GM12878 (cell line): ENCODE measurements around the gene KDM5B. TPM values are rescaled to one million over a fixed set of nuclear protein-coding genes. Genes with fewer than 3 reads are reported as not detected.

ENCODE experiments used
- ATAC-seq: fragments of 200-7000 bp; cut with Tn5 transposase; 3 replicates; pipeline ENCODE4 v1.9.1; 2020; ENCODE audit warnings: mild to moderate bottlenecking, moderate library complexity
- BruUV-seq: library from RNA; stranded (reverse); fragments of 400-500 nt; replicated peaks from 2 replicates; lab custom pipeline; 2021; lab: Mats Ljungman, UMichigan
- CTCF ChIA-PET: fragments of 300-600 bp; sonication (Branson Sonifier 250); formaldehyde crosslinking; extraction: SDS; loops from one replicate; lab custom pipeline; 2021; ENCODE audit warnings: inconsistent platforms; lab: Yijun Ruan, JAX
- POLR2A ChIA-PET: fragments of 350-600 bp; formaldehyde crosslinking; extraction: SDS; loops from one replicate; lab custom pipeline; 2021; ENCODE audit warnings: inconsistent platforms; lab: Charles Lee
- RAD21 ChIA-PET: fragments of 300-600 bp; sonication (Branson Sonifier 250); formaldehyde crosslinking; loops from one replicate; lab custom pipeline; 2023; ENCODE audit warnings: antibody characterized with exemption; ENCODE audit not compliant: unreplicated experiment; lab: Charles Lee
- SMC1A ChIA-PET: fragments of 300-600 bp; sonication (Branson Sonifier 250); formaldehyde crosslinking; loops from one replicate; lab custom pipeline; 2023; ENCODE audit not compliant: unreplicated experiment, uncharacterized antibody; lab: Charles Lee
- DNase-seq: peaks from one replicate; pipeline ENCODE4 v3.0.0-alpha.2; 2011; ENCODE audit warnings: low read depth, low spot score
- FAIRE-seq: peaks from 3 replicates; lab custom pipeline; 2011; peaks lifted over from hg19 to GRCh38; lab: Jason Lieb, UNC
- H2AFZ ChIP-seq: 2 replicates; pipeline ENCODE4 v1.6.0; 2011; ENCODE audit warnings: low read depth, low read length, control low read depth; ENCODE audit not compliant: control insufficient read depth
- H3K27ac ChIP-seq: 2 replicates; pipeline ENCODE4 v1.5.1; 2011; ENCODE audit warnings: control low read depth; ENCODE audit not compliant: control insufficient read depth, insufficient read depth
- H3K27me3 ChIP-seq, 2 experiments: replicated peaks in 1 of 2; 2 replicates each; pipeline versions ENCODE4 v1.6.0 to v1.6.1; 2011; ENCODE audit warnings: low read length in 1 of 2; ENCODE audit not compliant: control insufficient read depth in 2 of 2, insufficient read depth in 2 of 2
- H3K36me3 ChIP-seq, 2 experiments: 2 replicates each; pipeline ENCODE4 v1.5.1; 2011; ENCODE audit warnings: low read length in 1 of 2; ENCODE audit not compliant: control insufficient read depth in 2 of 2, insufficient read depth in 2 of 2
- H3K4me1 ChIP-seq: 2 replicates; pipeline ENCODE4 v1.6.1; 2011; ENCODE audit warnings: mild to moderate bottlenecking, low read length, moderate library complexity, mixed read lengths; ENCODE audit not compliant: control insufficient read depth, insufficient read depth
- H3K4me2 ChIP-seq: 2 replicates; pipeline ENCODE4 v1.6.0; 2011; ENCODE audit warnings: control low read depth; ENCODE audit not compliant: control insufficient read depth, insufficient read depth
- H3K4me3 ChIP-seq: fragments of 200-600 bp; sonication (generic); 2 replicates; pipeline ENCODE4 v1.5.1; 2016
- H3K79me2 ChIP-seq: 2 replicates; pipeline ENCODE4 v1.6.0; 2011; ENCODE audit warnings: low read length; ENCODE audit not compliant: control insufficient read depth, insufficient read depth
- H3K9ac ChIP-seq: 2 replicates; pipeline ENCODE4 v1.8.0; 2011; ENCODE audit warnings: low read length, control low read depth, mixed read lengths; ENCODE audit not compliant: control insufficient read depth, insufficient read depth
- H3K9me3 ChIP-seq: replicated peaks from 3 replicates; pipeline ENCODE4 v1.5.1; 2011; ENCODE audit warnings: mild to moderate bottlenecking, low read length; ENCODE audit not compliant: control insufficient read depth, insufficient read depth
- H4K20me1 ChIP-seq: 2 replicates; pipeline ENCODE4 v1.6.0; 2011; ENCODE audit not compliant: control insufficient read depth, insufficient read depth
- BCL11A ChIP-seq: IDR thresholded peaks from 2 replicates; pipeline ENCODE4 v1.6.1; 2011; ENCODE audit warnings: low read depth, low read length
- CBFB ChIP-seq: IDR thresholded peaks from 2 replicates; pipeline ENCODE4 v1.6.1; 2016; ENCODE audit warnings: antibody characterized with exemption, low read depth
- FOXM1 ChIP-seq: IDR thresholded peaks from 2 replicates; pipeline ENCODE4 v1.6.1; 2012; ENCODE audit warnings: low read depth, mild to moderate bottlenecking, inconsistent platforms, low read length, moderate library complexity
- KDM1A ChIP-seq: fragments of 200-600 bp; sonication (generic); IDR thresholded peaks from 2 replicates; pipeline ENCODE4 v1.6.1; 2016; ENCODE audit warnings: borderline replicate concordance
- MXI1 ChIP-seq: fragments of 150-350 bp; IDR thresholded peaks from 2 replicates; pipeline ENCODE4 v1.6.1; 2011; ENCODE audit warnings: low read depth, mild to moderate bottlenecking, inconsistent platforms, low read length, improper control_type of control experiment
- PAX5 ChIP-seq: IDR thresholded peaks from 2 replicates; pipeline ENCODE4 v1.6.1; 2011; ENCODE audit warnings: low read depth, low read length, borderline replicate concordance
- RCOR1 ChIP-seq: conservative IDR thresholded peaks from 2 replicates; pipeline ENCODE4 v1.6.1; 2012; ENCODE audit warnings: low read depth, low read length, improper control_type of control experiment
- SMARCA5 ChIP-seq: fragments of 450-650 bp; IDR thresholded peaks from 2 replicates; pipeline ENCODE4 v1.6.1; 2017; ENCODE audit warnings: mild to moderate bottlenecking
- YBX1 ChIP-seq: fragments of 450-650 bp; IDR thresholded peaks from 2 replicates; pipeline ENCODE4 v1.6.1; 2016; ENCODE audit warnings: antibody characterized with exemption
- ZSCAN29 ChIP-seq: fragments of 450-650 bp; IDR thresholded peaks from 2 replicates; pipeline ENCODE4 v1.6.1; 2017; ENCODE audit warnings: mild to moderate bottlenecking, moderate library complexity
- WGBS: methylation state at CpG from one replicate; pipeline ENCODE4 v1.1.6; 2016; ENCODE audit warnings: low lambda C conversion rate; ENCODE audit not compliant: insufficient replicate concordance, insufficient coverage; ENCODE audit errors: missing lambda C conversion rate; 5-methylcytosine and 5-hydroxymethylcytosine counted together
- in situ Hi-C: fragments of 300-500 bp; cut with MboI; formaldehyde crosslinking; loops from 9 replicates; pipeline ENCODE4 v1.14.3; 2018; ENCODE audit warnings: mixed read lengths
- intact Hi-C: fragments of 100-400 bp; cut with micrococcal nuclease; formaldehyde crosslinking; loops from one replicate; pipeline ENCODE4 v1.14.2; 2022; ENCODE audit not compliant: unreplicated experiment
- polyA plus RNA-seq, 11 experiments: library from polyadenylated mRNA; depleted of rRNA in 4 of 11; unstranded in 6 of 11; stranded (reverse) in 5 of 11; fragments of >200 nt; fragmentation: Nextera tagmentation in 4 of 11; fragmentation: Illumina TruSeq in 1 of 11; extraction: Ambion mirVana in 4 of 11; extraction: Trizol in 1 of 11; gene quantifications; 1 replicate in 1 of 11; 2 replicates in 10 of 11; pipeline versions ENCODE4 v1.2.1 to v1.2.3, GENCODE V29; 2011 to 2016; ENCODE audit warnings: inconsistent platforms in 2 of 11, missing spikeins in 2 of 11, low read depth in 1 of 11
- total RNA-seq, 4 experiments: library from RNA; depleted of rRNA in 3 of 4; stranded (reverse); fragments of >200 nt in 3 of 4; fragmentation: Illumina TruSeq in 1 of 4; extraction: Trizol in 1 of 4; gene quantifications; 2 replicates each; pipeline versions ENCODE4 v1.2.1 to v1.2.3, GENCODE V29; 2013 to 2021
- TF ChIP-seq, protein P1 (sequence below): fragments of 450-650 bp; IDR thresholded peaks from 2 replicates; pipeline ENCODE4 v1.6.1; 2018; ENCODE audit warnings: mild to moderate bottlenecking, low read depth, moderate library complexity; ENCODE audit not compliant: partially characterized antibody
- TF ChIP-seq, protein P2 (sequence below): fragments of 450-650 bp; formaldehyde crosslinking; IDR thresholded peaks from 2 replicates; pipeline ENCODE4 v1.4.0; 2022; ENCODE audit warnings: mild to moderate bottlenecking, moderate library complexity
- TF ChIP-seq, protein P3 (sequence below): fragments of 150-350 bp; IDR thresholded peaks from 2 replicates; pipeline ENCODE4 v1.6.1; 2016; ENCODE audit warnings: low read depth, low read length

Gene KDM5B
- total and polyA plus RNA-seq, 10 of the 15 experiments (the other 5 are each of a cell fraction or from before 2014, with no cell fraction given): 1.7 to 26.6 (median 8.1) TPM

DNA sequence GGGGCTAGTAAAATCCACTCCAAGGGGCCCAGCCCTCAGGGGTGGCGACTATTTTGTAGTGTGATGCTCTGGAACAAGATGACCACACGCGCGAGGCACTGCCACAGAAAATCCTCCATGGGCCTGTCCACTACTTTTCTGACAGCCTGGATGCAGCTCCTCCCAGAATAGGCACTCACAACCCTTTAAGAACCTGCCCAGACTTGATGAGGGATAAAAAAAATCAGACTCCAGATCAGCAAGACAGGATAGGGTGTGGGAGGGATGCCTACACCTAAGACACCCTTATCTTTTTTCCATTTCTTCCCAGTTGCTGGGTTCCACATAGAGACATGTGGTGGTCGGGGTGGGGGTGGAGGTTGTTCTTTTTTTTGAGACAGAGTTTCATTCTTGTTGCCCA lies 36.0 kb upstream of the KDM5B start:
- intact Hi-C loops: no loop called here
- no peaks in the 10 kb centered on the region for H3K9me3 ChIP-seq
- POLR2A ChIA-PET: no interaction called here
- CTCF ChIA-PET: no interaction called here
- no peaks in the 10 kb centered on the region for H3K36me3 ChIP-seq
- SMC1A ChIA-PET: no interaction called here
- RAD21 ChIA-PET: no interaction called here
- H3K27ac ChIP-seq: no peak overlapping the region
- WGBS: 65% methylated on average over 5 of the region's 5 CpGs
- H2AFZ ChIP-seq: no peak overlapping the region
- ATAC-seq: no peak
- H3K27me3 ChIP-seq: no peaks in the 10 kb centered on the region
- peaks cover 3% of the 10 kb centered on the region; the same call in 1 of the 2 replicates for H3K4me1 ChIP-seq
- no peak overlapping the region for H3K9ac ChIP-seq
- in situ Hi-C loops: no loop called here
- no peaks in the 10 kb centered on the region for H3K79me2 ChIP-seq
- no peak for FAIRE-seq
- H3K4me2 ChIP-seq: no peak overlapping the region
- BruUV-seq: no TSS peak
- no peak for DNase-seq
- H4K20me1 ChIP-seq: no peaks in the 10 kb centered on the region
- no peak overlapping the region for H3K4me3 ChIP-seq
- TF ChIP-seq MXI1 (no peak), KDM1A (no peak), RCOR1 (no peak), SMARCA5 (no peak), BCL11A (no peak), FOXM1 (no peak), PAX5 (no peak), YBX1 (no peak), CBFB (no peak), ZSCAN29 (no peak)
- TF ChIP-seq, protein P1, sequence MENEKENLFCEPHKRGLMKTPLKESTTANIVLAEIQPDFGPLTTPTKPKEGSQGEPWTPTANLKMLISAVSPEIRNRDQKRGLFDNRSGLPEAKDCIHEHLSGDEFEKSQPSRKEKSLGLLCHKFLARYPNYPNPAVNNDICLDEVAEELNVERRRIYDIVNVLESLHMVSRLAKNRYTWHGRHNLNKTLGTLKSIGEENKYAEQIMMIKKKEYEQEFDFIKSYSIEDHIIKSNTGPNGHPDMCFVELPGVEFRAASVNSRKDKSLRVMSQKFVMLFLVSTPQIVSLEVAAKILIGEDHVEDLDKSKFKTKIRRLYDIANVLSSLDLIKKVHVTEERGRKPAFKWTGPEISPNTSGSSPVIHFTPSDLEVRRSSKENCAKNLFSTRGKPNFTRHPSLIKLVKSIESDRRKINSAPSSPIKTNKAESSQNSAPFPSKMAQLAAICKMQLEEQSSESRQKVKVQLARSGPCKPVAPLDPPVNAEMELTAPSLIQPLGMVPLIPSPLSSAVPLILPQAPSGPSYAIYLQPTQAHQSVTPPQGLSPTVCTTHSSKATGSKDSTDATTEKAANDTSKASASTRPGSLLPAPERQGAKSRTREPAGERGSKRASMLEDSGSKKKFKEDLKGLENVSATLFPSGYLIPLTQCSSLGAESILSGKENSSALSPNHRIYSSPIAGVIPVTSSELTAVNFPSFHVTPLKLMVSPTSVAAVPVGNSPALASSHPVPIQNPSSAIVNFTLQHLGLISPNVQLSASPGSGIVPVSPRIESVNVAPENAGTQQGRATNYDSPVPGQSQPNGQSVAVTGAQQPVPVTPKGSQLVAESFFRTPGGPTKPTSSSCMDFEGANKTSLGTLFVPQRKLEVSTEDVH: no peak
- TF ChIP-seq, protein P2, sequence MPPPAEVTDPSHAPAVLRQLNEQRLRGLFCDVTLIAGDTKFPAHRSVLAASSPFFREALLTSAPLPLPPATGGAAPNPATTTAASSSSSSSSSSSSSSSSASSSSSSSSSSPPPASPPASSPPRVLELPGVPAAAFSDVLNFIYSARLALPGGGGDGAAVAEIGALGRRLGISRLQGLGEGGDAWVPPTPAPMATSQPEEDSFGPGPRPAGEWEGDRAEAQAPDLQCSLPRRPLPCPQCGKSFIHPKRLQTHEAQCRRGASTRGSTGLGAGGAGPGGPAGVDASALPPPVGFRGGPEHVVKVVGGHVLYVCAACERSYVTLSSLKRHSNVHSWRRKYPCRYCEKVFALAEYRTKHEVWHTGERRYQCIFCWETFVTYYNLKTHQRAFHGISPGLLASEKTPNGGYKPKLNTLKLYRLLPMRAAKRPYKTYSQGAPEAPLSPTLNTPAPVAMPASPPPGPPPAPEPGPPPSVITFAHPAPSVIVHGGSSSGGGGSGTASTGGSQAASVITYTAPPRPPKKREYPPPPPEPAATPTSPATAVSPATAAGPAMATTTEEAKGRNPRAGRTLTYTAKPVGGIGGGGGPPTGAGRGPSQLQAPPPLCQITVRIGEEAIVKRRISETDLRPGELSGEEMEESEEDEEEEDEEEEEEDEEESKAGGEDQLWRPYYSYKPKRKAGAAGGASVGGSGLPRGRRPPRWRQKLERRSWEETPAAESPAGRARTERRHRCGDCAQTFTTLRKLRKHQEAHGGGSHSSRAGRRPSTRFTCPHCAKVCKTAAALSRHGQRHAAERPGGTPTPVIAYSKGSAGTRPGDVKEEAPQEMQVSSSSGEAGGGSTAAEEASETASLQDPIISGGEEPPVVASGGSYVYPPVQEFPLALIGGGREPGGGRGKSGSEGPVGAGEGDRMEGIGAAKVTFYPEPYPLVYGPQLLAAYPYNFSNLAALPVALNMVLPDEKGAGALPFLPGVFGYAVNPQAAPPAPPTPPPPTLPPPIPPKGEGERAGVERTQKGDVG: no peak
- TF ChIP-seq, protein P3, sequence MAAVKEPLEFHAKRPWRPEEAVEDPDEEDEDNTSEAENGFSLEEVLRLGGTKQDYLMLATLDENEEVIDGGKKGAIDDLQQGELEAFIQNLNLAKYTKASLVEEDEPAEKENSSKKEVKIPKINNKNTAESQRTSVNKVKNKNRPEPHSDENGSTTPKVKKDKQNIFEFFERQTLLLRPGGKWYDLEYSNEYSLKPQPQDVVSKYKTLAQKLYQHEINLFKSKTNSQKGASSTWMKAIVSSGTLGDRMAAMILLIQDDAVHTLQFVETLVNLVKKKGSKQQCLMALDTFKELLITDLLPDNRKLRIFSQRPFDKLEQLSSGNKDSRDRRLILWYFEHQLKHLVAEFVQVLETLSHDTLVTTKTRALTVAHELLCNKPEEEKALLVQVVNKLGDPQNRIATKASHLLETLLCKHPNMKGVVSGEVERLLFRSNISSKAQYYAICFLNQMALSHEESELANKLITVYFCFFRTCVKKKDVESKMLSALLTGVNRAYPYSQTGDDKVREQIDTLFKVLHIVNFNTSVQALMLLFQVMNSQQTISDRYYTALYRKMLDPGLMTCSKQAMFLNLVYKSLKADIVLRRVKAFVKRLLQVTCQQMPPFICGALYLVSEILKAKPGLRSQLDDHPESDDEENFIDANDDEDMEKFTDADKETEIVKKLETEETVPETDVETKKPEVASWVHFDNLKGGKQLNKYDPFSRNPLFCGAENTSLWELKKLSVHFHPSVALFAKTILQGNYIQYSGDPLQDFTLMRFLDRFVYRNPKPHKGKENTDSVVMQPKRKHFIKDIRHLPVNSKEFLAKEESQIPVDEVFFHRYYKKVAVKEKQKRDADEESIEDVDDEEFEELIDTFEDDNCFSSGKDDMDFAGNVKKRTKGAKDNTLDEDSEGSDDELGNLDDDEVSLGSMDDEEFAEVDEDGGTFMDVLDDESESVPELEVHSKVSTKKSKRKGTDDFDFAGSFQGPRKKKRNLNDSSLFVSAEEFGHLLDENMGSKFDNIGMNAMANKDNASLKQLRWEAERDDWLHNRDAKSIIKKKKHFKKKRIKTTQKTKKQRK: no peak
